ENCODE measurements around the gene SUN1. TPM values are rescaled to one million over a fixed set of nuclear protein-coding genes. Genes with fewer than 3 reads are reported as not detected.

Gene SUN1
- total and polyA plus RNA-seq, 9 of the 15 experiments (the other 6 are each of a cell fraction or from before 2014, with no cell fraction given) = 36.8 to 132 (median 62.3) TPM

- no peak for TF ChIP-seq MIER1 (IDR thresholded peaks at IDR 0.05; ENCODE audit: low read depth)
- TF ChIP-seq NFRKB (IDR thresholded peaks at IDR 0.05; ENCODE audit: low read depth) = no peak
- no peak for TF ChIP-seq ZNF766 (CRISPR knock-in tag; conservative IDR thresholded peaks at IDR 0.05)
- no peak for TF ChIP-seq POLR3G (IDR thresholded peaks at IDR 0.05; ENCODE audit: extremely low read depth, insufficient read length, insufficient replicate concordance)
- TF ChIP-seq, protein P1, sequence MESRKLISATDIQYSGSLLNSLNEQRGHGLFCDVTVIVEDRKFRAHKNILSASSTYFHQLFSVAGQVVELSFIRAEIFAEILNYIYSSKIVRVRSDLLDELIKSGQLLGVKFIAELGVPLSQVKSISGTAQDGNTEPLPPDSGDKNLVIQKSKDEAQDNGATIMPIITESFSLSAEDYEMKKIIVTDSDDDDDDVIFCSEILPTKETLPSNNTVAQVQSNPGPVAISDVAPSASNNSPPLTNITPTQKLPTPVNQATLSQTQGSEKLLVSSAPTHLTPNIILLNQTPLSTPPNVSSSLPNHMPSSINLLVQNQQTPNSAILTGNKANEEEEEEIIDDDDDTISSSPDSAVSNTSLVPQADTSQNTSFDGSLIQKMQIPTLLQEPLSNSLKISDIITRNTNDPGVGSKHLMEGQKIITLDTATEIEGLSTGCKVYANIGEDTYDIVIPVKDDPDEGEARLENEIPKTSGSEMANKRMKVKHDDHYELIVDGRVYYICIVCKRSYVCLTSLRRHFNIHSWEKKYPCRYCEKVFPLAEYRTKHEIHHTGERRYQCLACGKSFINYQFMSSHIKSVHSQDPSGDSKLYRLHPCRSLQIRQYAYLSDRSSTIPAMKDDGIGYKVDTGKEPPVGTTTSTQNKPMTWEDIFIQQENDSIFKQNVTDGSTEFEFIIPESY (CRISPR knock-in tag; IDR thresholded peaks at IDR 0.05) = no peak
- TF ChIP-seq MYC (IDR thresholded peaks at IDR 0.05; ENCODE audit: low read depth, low read length) = no peak
- no peak for TF ChIP-seq MYC (CRISPR knock-in tag; IDR thresholded peaks at IDR 0.05; ENCODE audit: borderline replicate concordance, low read depth)
- peak; percentile 44 for TF ChIP-seq CHD1 (IDR thresholded peaks at IDR 0.05; ENCODE audit: low read length)
- TF ChIP-seq BMI1 (IDR thresholded peaks at IDR 0.05; ENCODE audit: low read length) = no peak
- TF ChIP-seq, protein P2, sequence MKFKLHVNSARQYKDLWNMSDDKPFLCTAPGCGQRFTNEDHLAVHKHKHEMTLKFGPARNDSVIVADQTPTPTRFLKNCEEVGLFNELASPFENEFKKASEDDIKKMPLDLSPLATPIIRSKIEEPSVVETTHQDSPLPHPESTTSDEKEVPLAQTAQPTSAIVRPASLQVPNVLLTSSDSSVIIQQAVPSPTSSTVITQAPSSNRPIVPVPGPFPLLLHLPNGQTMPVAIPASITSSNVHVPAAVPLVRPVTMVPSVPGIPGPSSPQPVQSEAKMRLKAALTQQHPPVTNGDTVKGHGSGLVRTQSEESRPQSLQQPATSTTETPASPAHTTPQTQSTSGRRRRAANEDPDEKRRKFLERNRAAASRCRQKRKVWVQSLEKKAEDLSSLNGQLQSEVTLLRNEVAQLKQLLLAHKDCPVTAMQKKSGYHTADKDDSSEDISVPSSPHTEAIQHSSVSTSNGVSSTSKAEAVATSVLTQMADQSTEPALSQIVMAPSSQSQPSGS (CRISPR knock-in tag; IDR thresholded peaks at IDR 0.05) = no peak
- TF ChIP-seq KAT8 (IDR thresholded peaks at IDR 0.05; ENCODE audit: low read depth) = no peak
- TF ChIP-seq ZNF695 (CRISPR knock-in tag; IDR thresholded peaks at IDR 0.05) = no peak
- no peak for TF ChIP-seq ELF1 (tag; IDR thresholded peaks at IDR 0.05)
- TF ChIP-seq GABPA (tag; conservative IDR thresholded peaks at IDR 0.05; ENCODE audit: low read depth) = no peak
- TF ChIP-seq IRF2 (CRISPR knock-in tag; IDR thresholded peaks at IDR 0.05) = no peak
- TF ChIP-seq KLF16 (IDR thresholded peaks at IDR 0.05) = no peak
- TF ChIP-seq RB1 (IDR thresholded peaks at IDR 0.05; ENCODE audit: low read depth) = no peak
- TF ChIP-seq TCFL5 (CRISPR knock-in tag; conservative IDR thresholded peaks at IDR 0.05) = no peak
- no peak for TF ChIP-seq HDAC6 (IDR thresholded peaks at IDR 0.05; ENCODE audit: low read depth, low read length)
- no peak for TF ChIP-seq BHLHE40 (IDR thresholded peaks at IDR 0.05; ENCODE audit: low read length)
- no peak for TF ChIP-seq PTTG1 (tag; IDR thresholded peaks at IDR 0.05; ENCODE audit: low read depth)
- no peak for TF ChIP-seq HDAC2 (IDR thresholded peaks at IDR 0.05)
- TF ChIP-seq GTF2F1 (IDR thresholded peaks at IDR 0.05; ENCODE audit: low read depth, low read length) = no peak
- no peak for TF ChIP-seq HES1 (IDR thresholded peaks at IDR 0.05; ENCODE audit: low read depth)
- TF ChIP-seq, protein P3, sequence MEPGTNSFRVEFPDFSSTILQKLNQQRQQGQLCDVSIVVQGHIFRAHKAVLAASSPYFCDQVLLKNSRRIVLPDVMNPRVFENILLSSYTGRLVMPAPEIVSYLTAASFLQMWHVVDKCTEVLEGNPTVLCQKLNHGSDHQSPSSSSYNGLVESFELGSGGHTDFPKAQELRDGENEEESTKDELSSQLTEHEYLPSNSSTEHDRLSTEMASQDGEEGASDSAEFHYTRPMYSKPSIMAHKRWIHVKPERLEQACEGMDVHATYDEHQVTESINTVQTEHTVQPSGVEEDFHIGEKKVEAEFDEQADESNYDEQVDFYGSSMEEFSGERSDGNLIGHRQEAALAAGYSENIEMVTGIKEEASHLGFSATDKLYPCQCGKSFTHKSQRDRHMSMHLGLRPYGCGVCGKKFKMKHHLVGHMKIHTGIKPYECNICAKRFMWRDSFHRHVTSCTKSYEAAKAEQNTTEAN (CRISPR knock-in tag; IDR thresholded peaks at IDR 0.05) = no peak
These were observed 45.3 kb downstream of the SUN1 start (continued) for GRCh38 chr7:877312-878232.
